WTC11 (cell line): ENCODE measurements around the gene RSBN1L.

Source experiments
- SP1 ChIP-seq: sonication (generic); formaldehyde crosslinking; conservative IDR thresholded peaks from 2 replicates; pipeline ENCODE4 v1.8.1; 2022; ENCODE audit warnings: missing genetic modification reagents
- TCF7 ChIP-seq: sonication (generic); formaldehyde crosslinking; IDR thresholded peaks from 2 replicates; pipeline ENCODE4 v1.8.0; 2022; ENCODE audit warnings: mild to moderate bottlenecking, low read depth, missing genetic modification reagents, moderate library complexity
- ZNF138 ChIP-seq: sonication (generic); formaldehyde crosslinking; conservative IDR thresholded peaks from 2 replicates; pipeline ENCODE4 v1.8.1; 2022; ENCODE audit warnings: mild to moderate bottlenecking, moderate library complexity, missing genetic modification reagents
- TF ChIP-seq, protein P1 (sequence below): fragments of 200-600 bp; IDR thresholded peaks from 2 replicates; pipeline ENCODE4 v1.8.0; 2022; ENCODE audit warnings: antibody characterized with exemption

DNA sequence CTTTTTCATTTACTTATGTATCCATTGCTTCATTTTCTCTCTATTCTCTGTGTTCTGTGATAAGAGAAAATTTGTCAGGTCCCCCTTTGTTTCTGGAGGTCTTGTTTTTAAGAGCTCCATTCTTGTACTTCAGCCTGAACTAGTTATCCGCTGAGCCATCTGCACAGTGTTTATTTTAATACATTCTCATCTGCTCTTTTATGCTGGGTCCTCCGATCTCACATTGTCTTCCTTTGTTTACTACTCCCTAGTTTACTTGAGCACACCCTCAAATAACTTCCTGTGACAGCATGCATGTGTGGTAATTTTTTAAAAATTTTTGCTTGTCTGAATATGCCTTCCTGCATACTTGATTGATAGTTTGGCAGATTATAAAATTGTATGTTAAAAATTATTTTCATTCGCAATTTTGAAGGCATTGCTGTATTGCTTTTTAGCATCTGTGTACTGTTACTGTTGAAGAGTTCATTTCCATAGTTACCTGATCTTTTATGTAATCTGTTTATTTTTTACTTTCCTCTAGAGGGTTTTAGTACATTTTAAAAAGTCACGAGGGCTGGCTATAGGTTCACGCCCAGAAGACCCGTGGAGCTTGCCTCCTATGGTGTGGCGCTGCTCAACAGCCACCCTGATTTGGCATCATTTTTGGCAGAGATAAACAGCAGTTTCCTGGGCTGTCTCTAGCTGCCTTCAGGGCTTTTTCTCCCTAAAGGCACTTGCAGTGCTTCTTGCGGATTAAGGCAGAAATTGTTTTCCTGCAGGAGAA, 31.9 kb downstream of the RSBN1L start:
- TF ChIP-seq ZNF138 (CRISPR knock-in tag) (no peak), SP1 (CRISPR knock-in tag) (no peak), TCF7 (CRISPR knock-in tag) (no peak)
- TF ChIP-seq, protein P1, sequence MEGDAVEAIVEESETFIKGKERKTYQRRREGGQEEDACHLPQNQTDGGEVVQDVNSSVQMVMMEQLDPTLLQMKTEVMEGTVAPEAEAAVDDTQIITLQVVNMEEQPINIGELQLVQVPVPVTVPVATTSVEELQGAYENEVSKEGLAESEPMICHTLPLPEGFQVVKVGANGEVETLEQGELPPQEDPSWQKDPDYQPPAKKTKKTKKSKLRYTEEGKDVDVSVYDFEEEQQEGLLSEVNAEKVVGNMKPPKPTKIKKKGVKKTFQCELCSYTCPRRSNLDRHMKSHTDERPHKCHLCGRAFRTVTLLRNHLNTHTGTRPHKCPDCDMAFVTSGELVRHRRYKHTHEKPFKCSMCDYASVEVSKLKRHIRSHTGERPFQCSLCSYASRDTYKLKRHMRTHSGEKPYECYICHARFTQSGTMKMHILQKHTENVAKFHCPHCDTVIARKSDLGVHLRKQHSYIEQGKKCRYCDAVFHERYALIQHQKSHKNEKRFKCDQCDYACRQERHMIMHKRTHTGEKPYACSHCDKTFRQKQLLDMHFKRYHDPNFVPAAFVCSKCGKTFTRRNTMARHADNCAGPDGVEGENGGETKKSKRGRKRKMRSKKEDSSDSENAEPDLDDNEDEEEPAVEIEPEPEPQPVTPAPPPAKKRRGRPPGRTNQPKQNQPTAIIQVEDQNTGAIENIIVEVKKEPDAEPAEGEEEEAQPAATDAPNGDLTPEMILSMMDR = no peak
